Neutrophil (primary cell): Measurements from ENCODE around the gene NFKB1.

ENCODE experiments used
- H3K27ac ChIP-seq: fragments of 200-600 bp; sonication (generic); 2 replicates; pipeline ENCODE4 v1.5.1; 2016; ENCODE audit warnings: mild to moderate bottlenecking, moderate library complexity
- H3K27me3 ChIP-seq: fragments of 200-600 bp; sonication (generic); 2 replicates; pipeline ENCODE4 v1.6.0; 2016; ENCODE audit warnings: mild to moderate bottlenecking
- H3K36me3 ChIP-seq: fragments of 200-600 bp; sonication (generic); 2 replicates; pipeline ENCODE4 v1.5.1; 2017
- H3K4me1 ChIP-seq, 2 experiments: fragments of 200-600 bp in 1 of 2; sonication (generic) in 1 of 2; 1 replicate in 1 of 2; 2 replicates in 1 of 2; pipeline versions ENCODE4 v1.5.1 to v1.6.1; 2013 to 2016; ENCODE audit warnings: low read depth in 1 of 2, low read length in 1 of 2, mild to moderate bottlenecking in 1 of 2, moderate library complexity in 1 of 2; ENCODE audit not compliant: control insufficient read depth in 1 of 2, insufficient read depth in 1 of 2
- H3K4me3 ChIP-seq, 2 experiments: fragments of 200-600 bp in 1 of 2; sonication (generic) in 1 of 2; 1 replicate in 1 of 2; 2 replicates in 1 of 2; pipeline ENCODE4 v1.5.1; 2013 to 2016; ENCODE audit warnings: low read depth in 1 of 2, low read length in 1 of 2, mild to moderate bottlenecking in 1 of 2, moderate library complexity in 1 of 2
- H3K9me3 ChIP-seq: fragments of 200-600 bp; sonication (generic); 2 replicates; pipeline ENCODE4 v1.5.1; 2016
- TF ChIP-seq, protein P1 (sequence below): fragments of 200-600 bp; sonication (generic); IDR thresholded peaks from 2 replicates; pipeline ENCODE4 v1.5.1; 2016; ENCODE audit warnings: antibody characterized with exemption

NFKB1 gene

DNA sequence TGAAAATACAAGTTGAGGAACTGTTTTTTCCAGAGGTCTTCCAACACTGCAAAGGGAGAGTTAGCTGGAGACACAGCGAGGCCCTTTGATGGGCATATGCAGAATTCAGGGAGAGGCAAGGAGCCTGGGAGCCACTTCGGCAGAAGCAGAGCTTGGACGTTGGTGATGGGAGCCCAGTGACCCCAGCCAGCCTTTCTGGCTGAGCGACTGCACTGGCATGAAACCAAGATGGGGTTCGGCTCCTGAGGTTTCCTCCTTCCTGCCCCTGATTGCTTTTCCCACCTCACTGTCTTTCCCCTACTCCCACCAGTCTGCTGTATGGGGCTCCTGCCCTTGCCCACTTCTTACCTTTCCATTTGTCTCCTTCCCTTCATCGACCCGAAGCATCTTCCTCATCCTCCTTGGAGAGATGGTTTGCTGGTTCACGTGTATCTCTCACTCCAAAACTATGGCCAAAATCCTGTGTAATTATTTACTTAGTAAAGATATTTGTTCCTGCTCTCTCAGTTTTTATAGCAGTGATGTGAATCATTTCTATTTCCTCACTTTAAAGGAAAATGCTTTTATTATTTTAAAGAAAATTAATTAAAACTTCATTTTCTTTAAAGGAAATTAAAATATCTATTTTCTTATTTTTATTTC is 100.5 kb downstream of the NFKB1 start:
- H3K4me1 ChIP-seq = no peaks in the 10 kb centered on the region
- TF ChIP-seq, protein P1, sequence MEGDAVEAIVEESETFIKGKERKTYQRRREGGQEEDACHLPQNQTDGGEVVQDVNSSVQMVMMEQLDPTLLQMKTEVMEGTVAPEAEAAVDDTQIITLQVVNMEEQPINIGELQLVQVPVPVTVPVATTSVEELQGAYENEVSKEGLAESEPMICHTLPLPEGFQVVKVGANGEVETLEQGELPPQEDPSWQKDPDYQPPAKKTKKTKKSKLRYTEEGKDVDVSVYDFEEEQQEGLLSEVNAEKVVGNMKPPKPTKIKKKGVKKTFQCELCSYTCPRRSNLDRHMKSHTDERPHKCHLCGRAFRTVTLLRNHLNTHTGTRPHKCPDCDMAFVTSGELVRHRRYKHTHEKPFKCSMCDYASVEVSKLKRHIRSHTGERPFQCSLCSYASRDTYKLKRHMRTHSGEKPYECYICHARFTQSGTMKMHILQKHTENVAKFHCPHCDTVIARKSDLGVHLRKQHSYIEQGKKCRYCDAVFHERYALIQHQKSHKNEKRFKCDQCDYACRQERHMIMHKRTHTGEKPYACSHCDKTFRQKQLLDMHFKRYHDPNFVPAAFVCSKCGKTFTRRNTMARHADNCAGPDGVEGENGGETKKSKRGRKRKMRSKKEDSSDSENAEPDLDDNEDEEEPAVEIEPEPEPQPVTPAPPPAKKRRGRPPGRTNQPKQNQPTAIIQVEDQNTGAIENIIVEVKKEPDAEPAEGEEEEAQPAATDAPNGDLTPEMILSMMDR = no peak
- peaks cover 97% of the 10 kb centered on the region for H3K36me3 ChIP-seq
- no peak overlapping the region for H3K27ac ChIP-seq
- H3K4me3 ChIP-seq = no peak overlapping the region
- no peaks in the 10 kb centered on the region for H3K9me3 ChIP-seq
- H3K27me3 ChIP-seq = no peaks in the 10 kb centered on the region

- Histone ChIP-seq H3K27ac (no peak overlapping the region), H3K27me3 (no peaks in the 10 kb centered on the region), H3K4me1 (no peaks in the 10 kb centered on the region), H3K9me3 (no peaks in the 10 kb centered on the region), H3K4me3 (no peak overlapping the region), H3K36me3 (peaks cover 98% of the 10 kb centered on the region)
- TF ChIP-seq, protein P1 = no peak
These were observed 103.2 kb downstream of the NFKB1 start for GRCh38 chr4:102604222-102604940.

- Histone ChIP-seq H3K27me3 (no peaks in the 10 kb centered on the region), H3K4me3 (no peak overlapping the region), H3K9me3 (no peaks in the 10 kb centered on the region), H3K4me1 (no peaks in the 10 kb centered on the region), H3K27ac (no peak overlapping the region), H3K36me3 (peaks cover 98% of the 10 kb centered on the region)
- TF ChIP-seq, protein P1 = no peak
These were observed 105.1 kb downstream of the NFKB1 start for GRCh38 chr4:102606261-102606660.

GRCh38 chr4:102606846-102607450 is 105.8 kb downstream of the NFKB1 start:
- TF ChIP-seq, protein P1 = no peak
- no peaks in the 10 kb centered on the region for H3K9me3 ChIP-seq
- H3K4me3 ChIP-seq = no peak overlapping the region
- no peaks in the 10 kb centered on the region for H3K4me1 ChIP-seq
- no peak overlapping the region for H3K27ac ChIP-seq
- peaks cover 98% of the 10 kb centered on the region for H3K36me3 ChIP-seq
- no peaks in the 10 kb centered on the region for H3K27me3 ChIP-seq

DNA sequence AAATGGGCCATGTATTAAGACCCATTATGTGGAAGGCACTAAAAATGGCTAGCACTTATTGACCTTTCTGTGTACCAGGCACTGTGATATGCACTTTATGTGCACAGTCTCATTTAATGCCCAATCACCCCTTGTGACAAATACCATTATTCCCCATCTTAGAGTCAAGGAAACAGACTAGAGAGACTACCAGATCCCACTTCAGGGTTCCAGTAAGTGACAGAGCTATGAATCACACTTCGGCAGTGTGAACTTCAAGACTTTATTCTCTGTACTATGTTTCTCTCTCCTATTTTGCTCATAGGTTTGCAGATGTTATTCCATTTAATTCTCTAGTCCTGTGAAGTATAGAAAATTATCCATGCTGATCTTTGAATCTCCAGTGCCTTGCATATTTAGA is 107.0 kb downstream of the NFKB1 start:
- Histone ChIP-seq H3K36me3 (peaks cover 98% of the 10 kb centered on the region), H3K4me3 (no peak overlapping the region), H3K27ac (no peak overlapping the region), H3K9me3 (no peaks in the 10 kb centered on the region), H3K27me3 (no peaks in the 10 kb centered on the region), H3K4me1 (no peaks in the 10 kb centered on the region)
- TF ChIP-seq, protein P1 = no peak
